ENCODE results near the gene VPS26B.
"Not testable (repeated sequence)": the region's sequence is repeated elsewhere in the genome, so short reads cannot be mapped to it uniquely, and the experiment has no call there.

VPS26B gene

GRCh38 chr11:134282121-134283045 is 57.9 kb downstream of the VPS26B start:
- no peaks in the 10 kb centered on the region for H3K79me2 ChIP-seq (ENCODE audit: control insufficient read depth, insufficient read depth, low read length, poor library complexity)
- H3K79me1 ChIP-seq (ENCODE audit: low read length), result no peaks in the 10 kb centered on the region
- no peak overlapping the region for H3K4me2 ChIP-seq (ENCODE audit: low read length)
- peaks cover 10% of the 10 kb centered on the region for H3K27me3 ChIP-seq (ENCODE audit: insufficient read depth, low read length)
- no peak overlapping the region for H2BK5ac ChIP-seq (ENCODE audit: low read depth, low read length, poor library complexity)
- DNase-seq, result no peak
- no peak overlapping the region for H3K4ac ChIP-seq (ENCODE audit: low read depth, low read length)
- H3K27ac ChIP-seq (ENCODE audit: low read depth, low read length), result no peak overlapping the region
- H3K9me3 ChIP-seq (ENCODE audit: insufficient read depth, low read depth, low read length), result peaks cover 4% of the 10 kb centered on the region
- no peak overlapping the region for H3K4me3 ChIP-seq (ENCODE audit: low read depth, low read length)
- no peak overlapping the region for H2AK5ac ChIP-seq (ENCODE audit: low read length)
- no peak overlapping the region for H2BK120ac ChIP-seq (ENCODE audit: insufficient read depth, low read length, poor library complexity)
- H3K9ac ChIP-seq (ENCODE audit: low read length), result no peak overlapping the region
- no peak overlapping the region for H3K23ac ChIP-seq (ENCODE audit: low read length)
- H4K8ac ChIP-seq (ENCODE audit: low read depth, low read length), result no peak overlapping the region
- no peak overlapping the region for H2AFZ ChIP-seq (ENCODE audit: insufficient read depth, low read length, poor library complexity)
- no CpG with 5 or more reads among the region's 22 CpGs for WGBS (ENCODE audit: extremely low coverage, insufficient coverage, insufficient read length)
- no peak overlapping the region for H3K14ac ChIP-seq (ENCODE audit: low read length)
- H4K91ac ChIP-seq (ENCODE audit: low read depth, low read length), result no peak overlapping the region
- H2BK12ac ChIP-seq (ENCODE audit: low read length), result no peak overlapping the region
- no peaks in the 10 kb centered on the region for H3K4me1 ChIP-seq (ENCODE audit: control insufficient read depth in 1 of 2, insufficient read depth in 2 of 2, low read length in 2 of 2)
- no peak overlapping the region for H4K12ac ChIP-seq (ENCODE audit: low read depth, low read length)
- H3K36me3 ChIP-seq (ENCODE audit: control insufficient read depth in 1 of 2, insufficient read depth in 2 of 2, low read length in 2 of 2), result no peaks in the 10 kb centered on the region
- no peak overlapping the region for H3K18ac ChIP-seq (ENCODE audit: low read length)

GRCh38 chr11:134283461-134284230 is 59.2 kb downstream of the VPS26B start:
- no peak overlapping the region for H2BK5ac ChIP-seq (ENCODE audit: low read depth, low read length, poor library complexity)
- no peak overlapping the region for H3K9ac ChIP-seq (ENCODE audit: low read length)
- H4K12ac ChIP-seq (ENCODE audit: low read depth, low read length), result no peak overlapping the region
- no peak overlapping the region for H2AK5ac ChIP-seq (ENCODE audit: low read length)
- no peaks in the 10 kb centered on the region for H3K36me3 ChIP-seq (ENCODE audit: control insufficient read depth in 1 of 2, insufficient read depth in 2 of 2, low read length in 2 of 2)
- H3K9me3 ChIP-seq (ENCODE audit: insufficient read depth, low read depth, low read length), result no peaks in the 10 kb centered on the region
- no peak overlapping the region for H2AFZ ChIP-seq (ENCODE audit: insufficient read depth, low read length, poor library complexity)
- no peak overlapping the region for H3K4me3 ChIP-seq (ENCODE audit: low read depth, low read length)
- H3K4me1 ChIP-seq (ENCODE audit: control insufficient read depth in 1 of 2, insufficient read depth in 2 of 2, low read length in 2 of 2), result no peaks in the 10 kb centered on the region
- no peaks in the 10 kb centered on the region for H3K79me1 ChIP-seq (ENCODE audit: low read length)
- no peak overlapping the region for H2BK12ac ChIP-seq (ENCODE audit: low read length)
- H3K18ac ChIP-seq (ENCODE audit: low read length), result no peak overlapping the region
- no peak overlapping the region for H3K23ac ChIP-seq (ENCODE audit: low read length)
- H3K79me2 ChIP-seq (ENCODE audit: control insufficient read depth, insufficient read depth, low read length, poor library complexity), result no peaks in the 10 kb centered on the region
- H3K27me3 ChIP-seq (ENCODE audit: insufficient read depth, low read length), result no peaks in the 10 kb centered on the region
- no CpG with 5 or more reads among the region's 16 CpGs for WGBS (ENCODE audit: extremely low coverage, insufficient coverage, insufficient read length)
- H3K4me2 ChIP-seq (ENCODE audit: low read length), result no peak overlapping the region
- no peak overlapping the region for H3K14ac ChIP-seq (ENCODE audit: low read length)
- no peak overlapping the region for H4K91ac ChIP-seq (ENCODE audit: low read depth, low read length)
- no peak overlapping the region for H3K27ac ChIP-seq (ENCODE audit: low read depth, low read length)
- no peak for DNase-seq
- H3K4ac ChIP-seq (ENCODE audit: low read depth, low read length), result no peak overlapping the region
- H4K8ac ChIP-seq (ENCODE audit: low read depth, low read length), result no peak overlapping the region
- no peak overlapping the region for H2BK120ac ChIP-seq (ENCODE audit: insufficient read depth, low read length, poor library complexity)

GRCh38 chr11:134284349-134284748 is 59.9 kb downstream of the VPS26B start:
- no CpG with 5 or more reads among the region's 5 CpGs for WGBS (ENCODE audit: extremely low coverage, insufficient coverage, insufficient read length)
- not testable (repeated sequence) for H3K4ac ChIP-seq (ENCODE audit: low read depth, low read length); H4K12ac ChIP-seq (ENCODE audit: low read depth, low read length); H3K4me2 ChIP-seq (ENCODE audit: low read length); DNase-seq; H3K23ac ChIP-seq (ENCODE audit: low read length); H3K4me1 ChIP-seq (ENCODE audit: control insufficient read depth in 1 of 2, insufficient read depth in 2 of 2, low read length in 2 of 2); H4K91ac ChIP-seq (ENCODE audit: low read depth, low read length); H3K27me3 ChIP-seq (ENCODE audit: insufficient read depth, low read length); H2AK5ac ChIP-seq (ENCODE audit: low read length); H3K9ac ChIP-seq (ENCODE audit: low read length); H3K79me2 ChIP-seq (ENCODE audit: control insufficient read depth, insufficient read depth, low read length, poor library complexity); H3K79me1 ChIP-seq (ENCODE audit: low read length); H3K18ac ChIP-seq (ENCODE audit: low read length); H3K27ac ChIP-seq (ENCODE audit: low read depth, low read length); H2BK5ac ChIP-seq (ENCODE audit: low read depth, low read length, poor library complexity); H3K14ac ChIP-seq (ENCODE audit: low read length); H2AFZ ChIP-seq (ENCODE audit: insufficient read depth, low read length, poor library complexity); H3K9me3 ChIP-seq (ENCODE audit: insufficient read depth, low read depth, low read length); H4K8ac ChIP-seq (ENCODE audit: low read depth, low read length); H3K4me3 ChIP-seq (ENCODE audit: low read depth, low read length); H2BK12ac ChIP-seq (ENCODE audit: low read length); H3K36me3 ChIP-seq (ENCODE audit: control insufficient read depth in 1 of 2, insufficient read depth in 2 of 2, low read length in 2 of 2); H2BK120ac ChIP-seq (ENCODE audit: insufficient read depth, low read length, poor library complexity)

- Histone ChIP-seq H2BK12ac (ENCODE audit: low read length) (no peak overlapping the region), H2BK5ac (ENCODE audit: low read depth, low read length, poor library complexity) (no peak overlapping the region), H4K12ac (ENCODE audit: low read depth, low read length) (no peak overlapping the region), H3K27me3 (ENCODE audit: insufficient read depth, low read length) (no peaks in the 10 kb centered on the region), H4K8ac (ENCODE audit: low read depth, low read length) (no peak overlapping the region), H2AK5ac (ENCODE audit: low read length) (no peak overlapping the region), H3K9me3 (ENCODE audit: insufficient read depth, low read depth, low read length) (peaks cover 3% of the 10 kb centered on the region), H3K4me1 (ENCODE audit: control insufficient read depth in 1 of 2, insufficient read depth in 2 of 2, low read length in 2 of 2) (no peaks in the 10 kb centered on the region), H3K23ac (ENCODE audit: low read length) (no peak overlapping the region), H2BK120ac (ENCODE audit: insufficient read depth, low read length, poor library complexity) (no peak overlapping the region), H3K4me2 (ENCODE audit: low read length) (no peak overlapping the region), H3K36me3 (ENCODE audit: control insufficient read depth in 1 of 2, insufficient read depth in 2 of 2, low read length in 2 of 2) (no peaks in the 10 kb centered on the region), H3K14ac (ENCODE audit: low read length) (no peak overlapping the region), H3K4me3 (ENCODE audit: low read depth, low read length) (no peak overlapping the region), H2AFZ (ENCODE audit: insufficient read depth, low read length, poor library complexity) (no peak overlapping the region), H3K79me1 (ENCODE audit: low read length) (no peaks in the 10 kb centered on the region), H3K27ac (ENCODE audit: low read depth, low read length) (no peak overlapping the region), H3K18ac (ENCODE audit: low read length) (no peak overlapping the region), H3K4ac (ENCODE audit: low read depth, low read length) (no peak overlapping the region), H3K9ac (ENCODE audit: low read length) (no peak overlapping the region), H4K91ac (ENCODE audit: low read depth, low read length) (no peak overlapping the region), H3K79me2 (ENCODE audit: control insufficient read depth, insufficient read depth, low read length, poor library complexity) (no peaks in the 10 kb centered on the region)
- no CpG with 5 or more reads among the region's 12 CpGs for WGBS (ENCODE audit: extremely low coverage, insufficient coverage, insufficient read length)
- no peak for DNase-seq
Observed at GRCh38 chr11:134287561-134287960, 63.1 kb downstream of the VPS26B start.

Measured in trophoblast cell (in vitro differentiated cells and primary cell).